Endothelial cell of umbilical vein (primary cell): ENCODE data around the gene CD151. TPM values are rescaled to one million over a fixed set of nuclear protein-coding genes. Genes with fewer than 3 reads are reported as not detected.

Source experiments
- BruUV-seq: library from RNA; stranded (reverse); fragments of 400-500 nt; replicated peaks from 2 replicates; lab custom pipeline; 2021; lab: Mats Ljungman, UMichigan
- CTCF ChIA-PET: fragments of 300-600, 350-600 bp; sonication (Branson Sonifier 250); formaldehyde crosslinking; loops from one replicate; lab custom pipeline; 2021; ENCODE audit warnings: antibody characterized with exemption, inconsistent platforms; lab: Charles Lee
- POLR2A ChIA-PET: fragments of 300-600, 350-600 bp; sonication (Branson Sonifier 250); formaldehyde crosslinking; loops from one replicate; lab custom pipeline; 2021; ENCODE audit warnings: antibody characterized with exemption, inconsistent platforms; lab: Charles Lee
- DNase-seq: peaks from one replicate; pipeline ENCODE4 v3.0.0-alpha.2; 2011; ENCODE audit warnings: low read depth, low spot score
- FAIRE-seq: peaks from 2 replicates; lab custom pipeline; 2011; peaks lifted over from hg19 to GRCh38; lab: Jason Lieb, UNC
- H2AFZ ChIP-seq: 2 replicates; pipeline ENCODE4 v1.6.0; 2012; ENCODE audit warnings: low read depth, low read length, control low read depth, inconsistent platforms
- H3K27ac ChIP-seq: 2 replicates; pipeline ENCODE4 v1.5.1; 2011; ENCODE audit warnings: low read depth, mild to moderate bottlenecking, control low read depth, low read length, moderate library complexity; ENCODE audit not compliant: insufficient read depth
- H3K27me3 ChIP-seq, 2 experiments: 2 replicates each; pipeline versions ENCODE4 v1.6.0 to v1.6.1; 2011; ENCODE audit warnings: low read length in 2 of 2, mixed read lengths in 1 of 2; ENCODE audit not compliant: control insufficient read depth in 2 of 2, insufficient read depth in 2 of 2
- H3K36me3 ChIP-seq, 2 experiments: 2 replicates in 1 of 2; 3 replicates in 1 of 2; pipeline ENCODE4 v1.5.1; 2011; ENCODE audit warnings: low read length in 2 of 2, mild to moderate bottlenecking in 1 of 2, moderate library complexity in 1 of 2; ENCODE audit not compliant: control insufficient read depth in 2 of 2, insufficient read depth in 2 of 2; ENCODE audit errors: extremely low read depth in 1 of 2
- H3K4me1 ChIP-seq: 3 replicates; pipeline ENCODE4 v1.5.1; 2011; ENCODE audit warnings: mild to moderate bottlenecking, low read length; ENCODE audit not compliant: control insufficient read depth, insufficient read depth; ENCODE audit errors: extremely low read depth
- H3K4me2 ChIP-seq: 2 replicates; pipeline ENCODE4 v1.6.1; 2011; ENCODE audit warnings: low read length, control low read depth, mixed read lengths; ENCODE audit not compliant: insufficient read depth
- H3K4me3 ChIP-seq, 3 experiments: fragments of 200-600 bp in 1 of 3; sonication (generic), shearing (Covaris generic) in 1 of 3; replicated peaks in 1 of 3; 2 replicates each; pipeline ENCODE4 v1.5.1; 2011 to 2016; ENCODE audit warnings: control low read depth in 3 of 3, low read length in 3 of 3, mild to moderate bottlenecking in 2 of 3, inconsistent platforms in 1 of 3, low read depth in 1 of 3, moderate library complexity in 1 of 3; ENCODE audit not compliant: insufficient read depth in 1 of 3
- H3K79me2 ChIP-seq: 2 replicates; pipeline ENCODE4 v1.6.0; 2012; ENCODE audit warnings: low read length, inconsistent platforms; ENCODE audit not compliant: control insufficient read depth, insufficient read depth
- H3K9ac ChIP-seq: replicated peaks from 2 replicates; pipeline ENCODE3; 2011; ENCODE audit warnings: low read length, control low read depth; ENCODE audit not compliant: insufficient read depth; ENCODE audit errors: extremely low read depth
- H3K9me1 ChIP-seq: replicated peaks from 3 replicates; pipeline ENCODE4 v1.6.0; 2011; ENCODE audit warnings: mild to moderate bottlenecking, low read length; ENCODE audit not compliant: control insufficient read depth, insufficient read depth; ENCODE audit errors: extremely low read depth
- H3K9me3 ChIP-seq: replicated peaks from 2 replicates; pipeline ENCODE4 v1.5.1; 2012; ENCODE audit warnings: low read length, inconsistent platforms; ENCODE audit not compliant: control insufficient read depth, insufficient read depth
- H4K20me1 ChIP-seq: replicated peaks from 2 replicates; pipeline ENCODE3; 2011; ENCODE audit warnings: mild to moderate bottlenecking, low read length; ENCODE audit not compliant: control insufficient read depth, insufficient read depth; ENCODE audit errors: extremely low read depth
- EZH2 ChIP-seq: IDR thresholded peaks from 2 replicates; pipeline ENCODE4 v1.6.1; 2012; ENCODE audit warnings: borderline replicate concordance, low read depth, mild to moderate bottlenecking, moderate library complexity, low read length, inconsistent platforms; ENCODE audit not compliant: severe bottlenecking
- FOS ChIP-seq: IDR thresholded peaks from 2 replicates; pipeline ENCODE4 v1.6.1; 2011; ENCODE audit warnings: mild to moderate bottlenecking, low read length, moderate library complexity, borderline replicate concordance; ENCODE audit not compliant: insufficient read depth
- GATA2 ChIP-seq: IDR thresholded peaks from 2 replicates; pipeline ENCODE4 v1.7.0; 2011; ENCODE audit warnings: low read depth, mild to moderate bottlenecking, moderate library complexity, mixed read lengths, low read length; ENCODE audit not compliant: insufficient read length, insufficient read depth
- JUN ChIP-seq: IDR thresholded peaks from 2 replicates; pipeline ENCODE4 v1.6.1; 2011; ENCODE audit warnings: borderline replicate concordance, low read depth; ENCODE audit not compliant: insufficient read length, insufficient read depth
- MYC ChIP-seq: IDR thresholded peaks from one replicate; pipeline ENCODE4 v1.6.1; 2011; ENCODE audit warnings: mild to moderate bottlenecking, low read depth, low read length
- POLR2A ChIP-seq: IDR thresholded peaks from 2 replicates; pipeline ENCODE4 v1.6.1; 2012; ENCODE audit warnings: low read depth, mild to moderate bottlenecking, control low read depth, low read length
- POLR2AphosphoS5 ChIP-seq: IDR thresholded peaks from 2 replicates; pipeline ENCODE4 v1.6.1; 2012; ENCODE audit warnings: low read depth, mild to moderate bottlenecking, control low read depth, low read length, moderate library complexity; ENCODE audit not compliant: insufficient read depth
- dilution Hi-C: fragments of 300-500 bp; cut with MboI; formaldehyde crosslinking; loops from one replicate; pipeline ENCODE4 v1.15.0; 2019; ENCODE audit warnings: low sequenced_read_pairs; ENCODE audit not compliant: extremely low pct_ligation_motif_present
- intact Hi-C: fragments of 100-400 bp; cut with micrococcal nuclease; formaldehyde crosslinking; loops from one replicate; pipeline ENCODE4 v1.10.0; 2022
- polyA plus RNA-seq, 4 experiments: library from polyadenylated mRNA; depleted of rRNA in 3 of 4; stranded (reverse) in 3 of 4; unstranded in 1 of 4; fragments of >200 nt; gene quantifications; 2 replicates each; pipeline versions ENCODE4 v1.2.1 to v1.2.3, GENCODE V29; 2011 to 2012; ENCODE audit warnings: missing spikeins in 1 of 4
- total RNA-seq: library from RNA; stranded (reverse); gene quantifications from 2 replicates; pipeline ENCODE4 v1.2.3, GENCODE V29; 2021
- TF ChIP-seq, protein P1 (sequence below), 2 donors: IDR thresholded peaks; 1 replicate in 1 of 2; 2 replicates in 1 of 2; pipeline ENCODE4 v1.5.1; 2011; ENCODE audit warnings: low read length in 2 of 2, mild to moderate bottlenecking in 2 of 2, moderate library complexity in 2 of 2, control low read depth in 1 of 2, inconsistent platforms in 1 of 2, low read depth in 1 of 2; ENCODE audit not compliant: insufficient read depth in 1 of 2; ENCODE audit errors: extremely low read depth in 1 of 2

The CD151 gene
- total and polyA plus RNA-seq, 2 donors (not counting 3 experiments of a cell fraction or from before 2014, with no cell fraction given) = 515 to 1,090 TPM

DNA sequence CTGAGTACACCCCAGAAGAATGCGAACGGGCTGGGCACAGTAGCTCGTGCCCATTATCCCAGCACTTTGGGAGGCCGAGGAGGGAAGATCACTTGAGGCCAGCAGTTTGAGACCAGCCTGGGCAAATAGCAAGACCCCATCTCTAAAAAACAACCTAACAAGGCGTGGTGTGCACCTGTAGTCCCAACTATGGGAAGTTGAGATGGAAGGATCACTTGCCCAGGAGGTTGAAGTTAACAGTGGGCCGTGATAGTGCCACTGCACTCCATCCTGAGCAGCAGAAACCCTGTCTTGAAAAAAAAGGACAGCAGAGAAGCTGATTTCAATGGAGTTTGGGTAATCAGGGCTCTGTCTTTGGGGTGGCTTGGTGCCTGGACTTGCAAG lies 19.7 kb upstream of the CD151 start:
- CTCF ChIA-PET = no interaction called here
- intact Hi-C loops = no loop called here

More for the DNA sequence above, 19.7 kb upstream of the CD151 start:
- H3K9me3 ChIP-seq = no peaks in the 10 kb centered on the region
- TF ChIP-seq GATA2 (no peak), POLR2A (no peak), EZH2 (no peak), POLR2AphosphoS5 (no peak), MYC (no peak), FOS (no peak), JUN (no peak)
- TF ChIP-seq, protein P1, sequence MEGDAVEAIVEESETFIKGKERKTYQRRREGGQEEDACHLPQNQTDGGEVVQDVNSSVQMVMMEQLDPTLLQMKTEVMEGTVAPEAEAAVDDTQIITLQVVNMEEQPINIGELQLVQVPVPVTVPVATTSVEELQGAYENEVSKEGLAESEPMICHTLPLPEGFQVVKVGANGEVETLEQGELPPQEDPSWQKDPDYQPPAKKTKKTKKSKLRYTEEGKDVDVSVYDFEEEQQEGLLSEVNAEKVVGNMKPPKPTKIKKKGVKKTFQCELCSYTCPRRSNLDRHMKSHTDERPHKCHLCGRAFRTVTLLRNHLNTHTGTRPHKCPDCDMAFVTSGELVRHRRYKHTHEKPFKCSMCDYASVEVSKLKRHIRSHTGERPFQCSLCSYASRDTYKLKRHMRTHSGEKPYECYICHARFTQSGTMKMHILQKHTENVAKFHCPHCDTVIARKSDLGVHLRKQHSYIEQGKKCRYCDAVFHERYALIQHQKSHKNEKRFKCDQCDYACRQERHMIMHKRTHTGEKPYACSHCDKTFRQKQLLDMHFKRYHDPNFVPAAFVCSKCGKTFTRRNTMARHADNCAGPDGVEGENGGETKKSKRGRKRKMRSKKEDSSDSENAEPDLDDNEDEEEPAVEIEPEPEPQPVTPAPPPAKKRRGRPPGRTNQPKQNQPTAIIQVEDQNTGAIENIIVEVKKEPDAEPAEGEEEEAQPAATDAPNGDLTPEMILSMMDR (IDR thresholded peaks at IDR 0.05; ENCODE audit: extremely low read depth in 1 of 2, insufficient read depth in 1 of 2, low read depth in 1 of 2, low read length in 2 of 2) = no peak
- H4K20me1 ChIP-seq = no peaks in the 10 kb centered on the region
- H3K36me3 ChIP-seq = peaks cover 5 to 25% of the 10 kb centered on the region in 2 experiments
- H3K4me3 ChIP-seq = no peak overlapping the region
- dilution Hi-C loops = no loop called here
- POLR2A ChIA-PET = no interaction called here
- H3K4me2 ChIP-seq = no peak overlapping the region
- H3K4me1 ChIP-seq = peaks cover 19% of the 10 kb centered on the region
- FAIRE-seq (no peak), DNase-seq (no peak)
- no TSS peak for BruUV-seq
- H3K27me3 ChIP-seq = no peaks in the 10 kb centered on the region
- no peak overlapping the region for H3K9ac ChIP-seq
- peaks cover 36% of the 10 kb centered on the region for H3K79me2 ChIP-seq
- no peak overlapping the region for H2AFZ ChIP-seq
- no peaks in the 10 kb centered on the region for H3K9me1 ChIP-seq
- H3K27ac ChIP-seq = no peak overlapping the region
